ENCODE data around the gene LYL1.

LYL1 gene

GRCh38 chr19:13071444-13072187 lies 31.0 kb downstream of the LYL1 start:
- no peak for DNase-seq

- DNase-seq: no peak
These were observed 32.1 kb downstream of the LYL1 start for GRCh38 chr19:13070425-13071140.

GRCh38 chr19:13069415-13070359 lies 33.0 kb downstream of the LYL1 start:
- DNase-seq: no peak

- no peak for DNase-seq
These were observed 34.4 kb downstream of the LYL1 start for GRCh38 chr19:13068085-13068846.

GRCh38 chr19:13066933-13067807 lies 35.5 kb downstream of the LYL1 start:
- DNase-seq: no peak

DNA sequence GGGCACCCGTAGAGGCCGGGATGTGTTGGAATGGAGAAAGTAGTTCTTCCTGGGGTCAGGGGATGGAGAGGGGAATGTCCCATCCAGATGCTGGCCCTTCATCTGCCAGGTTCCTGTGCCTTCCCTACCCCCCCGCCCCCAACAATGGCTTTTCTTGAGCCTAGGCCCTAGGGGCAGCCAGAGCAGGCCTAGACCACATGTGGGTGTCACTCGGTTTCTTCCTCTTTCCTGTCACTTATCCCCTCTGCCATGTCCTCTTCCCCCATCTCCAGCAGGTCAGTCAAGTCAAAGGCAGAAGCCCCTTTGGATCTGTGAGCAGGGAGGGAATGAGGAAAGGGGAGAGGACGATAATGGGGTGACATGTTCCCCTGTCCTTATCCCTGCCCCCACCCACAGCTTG lies 36.4 kb downstream of the LYL1 start:
- DNase-seq: no peak

DNA sequence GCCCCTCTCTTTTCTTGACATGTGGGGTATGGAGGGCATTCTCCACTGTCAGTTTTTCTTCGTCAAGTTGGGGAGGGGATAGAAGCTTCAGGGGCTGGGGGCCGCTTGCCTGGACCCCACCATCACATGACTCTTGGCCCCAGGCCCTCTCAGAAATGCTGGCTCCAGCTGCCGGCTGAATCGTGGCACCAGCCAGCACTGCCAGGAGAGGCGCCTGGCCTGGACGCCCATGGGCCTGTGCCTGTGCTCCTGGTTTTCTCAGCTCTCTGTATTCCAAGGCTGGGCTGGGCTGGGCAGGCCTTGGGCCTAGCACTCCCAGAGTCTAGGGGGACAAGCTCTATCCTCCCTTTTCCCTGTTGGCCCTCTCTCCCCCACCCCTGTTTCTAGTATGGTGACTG lies 38.6 kb downstream of the LYL1 start:
- no peak for DNase-seq

GRCh38 chr19:13063461-13064091 lies 39.1 kb downstream of the LYL1 start:
- DNase-seq: no peak

DNA sequence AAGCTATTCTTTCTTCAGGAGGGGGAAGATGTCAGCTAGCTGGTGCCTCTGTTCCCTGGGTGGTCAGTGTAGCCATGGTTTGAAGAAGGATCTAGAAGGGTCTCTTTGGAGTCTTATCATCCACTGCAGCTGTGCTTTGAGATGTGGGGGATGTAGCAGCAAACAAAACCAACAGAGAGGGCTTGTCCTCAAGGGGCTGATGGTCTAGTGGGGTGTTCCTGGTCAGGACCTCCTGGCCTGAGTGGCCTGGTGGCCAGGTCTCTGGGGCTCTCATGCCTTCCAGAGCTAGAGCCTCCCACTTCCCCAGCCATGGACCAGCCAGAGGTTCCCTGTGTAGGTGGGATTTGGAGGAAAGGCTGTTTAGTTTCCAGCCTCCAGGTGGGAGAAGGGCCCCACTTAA lies 40.3 kb downstream of the LYL1 start:
- DNase-seq: no peak

DNA sequence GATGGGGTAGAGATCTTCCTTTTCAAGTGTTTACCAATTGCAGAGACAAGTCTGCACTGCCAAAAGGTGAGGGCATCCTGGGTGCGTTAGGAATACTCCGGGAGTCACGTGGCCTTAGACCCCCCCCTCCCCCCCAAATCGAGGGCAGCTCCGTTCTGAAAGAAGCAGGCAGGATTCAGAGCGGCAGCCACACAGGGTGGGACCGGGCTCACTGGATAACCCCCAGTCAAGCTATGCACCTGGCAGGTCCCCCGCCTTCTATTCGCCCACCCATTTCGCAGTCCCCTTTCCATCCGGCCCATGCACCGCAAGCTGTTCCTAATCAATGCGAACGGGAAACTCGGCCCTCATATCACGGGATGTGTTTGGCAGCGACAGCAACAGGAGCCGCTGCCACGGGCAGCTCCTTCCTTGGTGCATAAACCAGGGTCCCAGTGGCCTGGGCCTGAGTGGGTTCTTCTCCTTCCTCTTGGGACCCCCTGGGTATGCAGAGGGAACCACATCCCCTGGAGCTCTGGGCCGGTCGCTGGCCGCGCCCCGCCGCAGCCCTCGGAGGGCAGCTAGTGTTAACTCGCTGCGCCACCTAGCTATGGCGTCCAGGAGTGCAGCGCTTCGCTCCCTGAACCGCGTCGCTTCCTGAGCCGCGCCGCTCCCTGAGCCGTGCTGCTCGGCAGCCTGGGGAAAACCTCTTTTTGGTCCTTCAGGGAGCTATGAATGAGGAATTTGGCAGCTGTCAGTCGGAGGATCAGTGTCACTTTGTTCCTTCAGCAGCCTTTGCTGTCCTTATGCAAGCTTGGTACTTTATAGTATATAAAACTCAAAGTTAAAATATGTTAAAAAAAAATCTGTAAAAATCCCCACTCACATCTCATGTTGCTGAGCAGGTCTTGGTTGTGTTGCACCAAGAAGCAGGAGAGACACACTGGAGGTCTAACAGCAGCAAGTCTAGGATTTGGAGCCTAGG lies 41.4 kb downstream of the LYL1 start:
- peak; percentile 48 for DNase-seq

DNA sequence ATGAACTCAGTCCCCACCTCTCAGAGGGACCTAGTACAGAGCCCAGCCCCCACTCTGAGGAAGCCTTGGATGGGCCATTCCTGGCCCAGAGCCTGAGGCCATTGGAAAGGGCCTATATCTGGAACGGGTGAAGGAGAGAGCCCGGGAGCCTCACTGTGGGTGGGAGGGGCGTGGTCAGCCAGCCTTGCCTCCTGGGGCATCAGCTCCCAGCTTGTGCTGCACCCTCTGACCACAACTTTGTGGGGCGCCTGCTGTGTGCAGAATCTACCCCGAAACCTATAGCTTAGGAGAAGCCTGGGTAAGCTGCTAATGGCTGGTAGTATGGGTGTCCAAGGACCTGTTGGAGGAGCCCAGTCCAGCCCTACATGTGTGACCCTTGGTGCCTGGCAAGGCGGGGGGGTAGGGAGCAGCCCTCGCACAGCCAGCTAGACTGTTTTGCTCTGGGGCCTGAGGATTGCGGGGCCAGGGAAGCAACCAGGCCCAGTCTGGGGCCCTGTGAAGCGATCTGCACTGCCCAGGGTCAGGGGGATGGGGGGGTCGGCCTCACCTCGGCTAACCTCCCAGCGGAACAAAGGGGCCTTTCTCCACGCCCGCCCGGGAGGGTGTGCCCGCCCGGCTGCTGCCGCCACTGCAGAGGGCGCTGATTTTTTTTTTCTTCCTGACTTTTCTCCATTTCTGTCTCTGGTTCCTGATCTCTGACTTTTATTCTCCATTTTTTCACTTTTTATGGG lies 42.3 kb downstream of the LYL1 start:
- DNase-seq: no peak

DNA sequence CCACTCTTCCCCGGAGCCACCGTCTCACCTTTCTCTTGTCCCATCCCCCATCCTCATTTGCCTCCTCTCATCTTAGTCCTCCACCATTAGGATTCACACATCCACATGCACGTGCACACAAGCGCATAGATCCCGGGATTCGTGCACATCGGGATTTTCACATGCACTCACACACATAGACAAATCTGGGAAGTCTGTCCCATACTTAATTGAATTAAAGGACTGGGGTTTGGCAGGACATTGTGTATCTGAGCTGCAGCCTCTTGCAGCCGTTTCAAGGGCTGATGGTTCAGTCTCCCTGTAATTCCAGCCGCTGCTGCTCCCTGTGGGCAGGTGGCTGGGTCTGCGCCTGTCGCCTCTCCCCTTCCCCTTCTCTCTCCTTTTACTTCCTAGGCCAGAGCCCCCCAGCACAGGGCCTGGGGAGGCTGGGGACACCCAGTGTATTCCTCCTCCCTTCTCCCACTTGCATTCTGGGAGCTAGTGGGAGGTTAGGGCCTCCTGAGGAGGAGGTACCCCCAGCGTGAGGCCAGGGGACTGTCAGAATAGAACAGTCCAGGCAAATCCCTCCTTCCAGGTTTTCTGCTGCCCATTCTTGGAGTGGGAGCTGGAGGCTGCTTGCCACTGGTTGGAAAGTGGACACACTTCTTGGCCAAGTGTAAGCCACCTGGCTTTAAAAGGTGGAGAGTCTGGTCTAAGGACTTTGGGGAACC lies 43.6 kb downstream of the LYL1 start:
- no peak for DNase-seq

- DNase-seq: no peak
These were observed 44.9 kb downstream of the LYL1 start for GRCh38 chr19:13057744-13058143.

GRCh38 chr19:13057147-13057572 lies 45.5 kb downstream of the LYL1 start:
- peak; percentile 44 for DNase-seq

DNA sequence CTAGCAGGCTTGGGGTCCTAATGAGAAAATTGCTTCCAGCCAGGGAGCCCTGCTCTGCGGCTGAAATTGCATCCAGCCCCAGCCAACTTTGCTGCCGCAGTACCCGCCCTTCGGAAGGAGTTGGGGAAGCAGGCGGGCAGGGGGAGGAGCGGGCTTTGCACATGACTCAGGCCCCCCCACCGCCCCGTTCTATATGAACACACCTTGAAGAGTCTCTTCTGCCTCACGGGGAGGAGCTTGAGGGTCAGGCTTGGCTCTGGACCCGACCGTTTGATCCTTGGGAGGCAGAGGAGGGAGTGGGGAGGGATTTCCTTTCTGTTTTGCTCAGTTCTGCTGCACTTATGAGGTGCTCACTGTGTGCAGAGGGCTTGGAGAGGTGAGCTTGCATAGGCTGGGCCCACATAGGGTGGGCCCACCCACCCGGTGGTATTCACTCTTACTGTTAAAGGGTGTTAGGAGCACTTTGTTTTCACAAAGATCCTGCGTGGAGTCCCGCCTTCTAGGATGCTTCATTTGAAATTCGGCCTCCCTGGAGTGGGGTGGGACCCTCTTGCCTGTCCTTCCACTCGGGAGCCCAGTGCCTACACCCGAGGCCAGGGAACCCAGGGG lies 46.5 kb downstream of the LYL1 start:
- DNase-seq: no peak

GRCh38 chr19:13055213-13056051 lies 47.2 kb downstream of the LYL1 start:
- no peak for DNase-seq

DNA sequence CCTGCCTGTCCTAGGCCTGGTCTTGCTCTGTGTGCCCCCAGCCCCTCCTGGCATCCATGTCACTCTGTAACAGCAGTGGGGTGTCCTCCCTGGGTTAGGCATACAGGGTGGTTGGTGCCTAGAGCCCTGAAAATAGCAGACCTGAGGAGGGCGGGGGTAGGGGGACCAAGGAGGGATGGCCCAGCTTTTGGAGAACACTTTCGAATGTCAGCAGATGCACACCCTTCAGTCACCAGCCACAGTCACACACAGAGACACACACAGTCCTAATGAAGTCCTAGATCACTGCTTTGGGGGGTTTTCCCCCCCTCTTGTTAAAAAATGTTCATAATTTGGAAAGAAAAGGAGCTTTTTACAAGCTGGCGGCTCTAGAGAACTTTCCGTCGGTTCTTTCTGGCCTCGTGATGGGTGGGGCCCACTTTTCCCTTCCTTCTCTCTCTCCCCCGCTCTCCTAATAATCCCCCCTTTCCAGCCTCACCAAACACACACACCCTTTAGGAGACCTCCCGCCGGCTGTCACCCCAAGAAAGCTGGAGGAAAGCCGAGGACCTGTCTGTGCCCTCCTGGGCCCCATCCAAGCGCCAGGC lies 47.9 kb downstream of the LYL1 start:
- DNase-seq: no peak
